ENCODE data around the gene CCDC169. TPM values are rescaled to one million over a fixed set of nuclear protein-coding genes. Genes with fewer than 3 reads are reported as not detected.
"Not testable (repeated sequence)": the region's sequence is repeated elsewhere in the genome, so short reads cannot be mapped to it uniquely, and the experiment has no call there.

The CCDC169 gene
- total RNA-seq, 2 experiments from 2014 or later = 0.10 TPM; not detected in 1

- ChIA-PET CTCF (no interaction called here), POLR2A (no interaction called here)
These were observed 25.8 kb upstream of the CCDC169 start for GRCh38 chr13:36323408-36323807.

DNA sequence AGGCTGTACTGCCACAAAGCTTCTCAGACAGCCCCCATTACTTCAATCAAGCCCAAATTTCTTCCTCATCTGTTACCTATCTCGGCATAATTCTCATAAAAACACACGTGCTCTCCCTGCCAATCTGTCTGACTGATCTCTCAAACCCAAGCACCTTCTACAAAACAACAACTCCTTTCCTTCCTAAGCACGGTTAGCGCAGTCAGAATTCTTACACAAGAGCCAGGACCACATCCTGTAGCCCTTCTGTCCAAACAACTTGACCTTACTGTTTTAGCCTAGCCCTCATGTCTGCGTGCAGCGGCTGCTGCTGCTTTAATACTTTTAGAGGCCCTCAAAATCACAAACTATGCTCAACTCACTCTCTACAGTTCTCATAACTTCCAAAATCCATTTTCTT lies 22.2 kb upstream of the CCDC169 start:
- POLR2A ChIA-PET, CTCF ChIA-PET: not testable (repeated sequence)

DNA sequence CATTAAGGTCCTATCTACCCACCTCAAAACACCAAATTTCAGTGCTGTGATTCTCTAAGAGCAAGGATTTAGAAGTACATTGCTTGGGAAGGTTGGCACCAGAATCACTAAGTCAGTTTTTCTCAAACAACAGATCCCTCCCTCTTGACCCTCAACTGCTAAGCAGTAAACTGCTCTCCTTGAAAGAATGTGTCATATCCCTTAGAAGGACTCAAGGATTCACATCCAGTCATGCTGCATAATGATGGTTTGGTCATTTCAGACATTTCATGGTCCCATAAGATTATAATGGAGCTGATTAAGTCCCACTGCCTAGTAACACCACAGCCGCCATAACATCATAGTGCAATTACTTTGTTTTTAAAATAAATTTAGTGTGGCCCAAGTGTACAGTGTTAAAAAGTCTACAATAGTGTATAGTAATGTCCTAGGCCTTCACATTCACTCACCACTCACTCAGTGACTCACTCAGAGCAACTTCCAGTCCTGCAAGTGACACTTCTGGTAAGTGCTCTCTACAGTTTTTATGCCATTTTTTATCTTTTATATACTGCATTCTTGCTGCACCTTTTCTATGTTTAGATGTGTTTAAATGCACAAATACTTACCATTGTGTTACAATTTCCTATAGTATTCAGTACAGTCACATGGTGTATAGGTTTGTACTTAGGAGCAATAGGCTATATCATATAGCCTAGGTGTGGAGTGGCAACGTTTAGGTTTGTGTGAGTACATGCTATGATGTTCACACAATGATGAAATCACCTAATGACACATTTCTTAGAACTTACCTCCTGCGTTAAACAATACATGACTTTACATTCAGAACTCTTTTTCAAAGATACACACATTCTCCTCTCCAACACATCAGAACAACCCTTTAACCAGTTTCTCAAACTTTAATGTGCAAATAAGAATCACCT lies 15.7 kb upstream of the CCDC169 start:
- POLR2A ChIA-PET = no interaction called here
- CTCF ChIA-PET = no interaction called here

DNA sequence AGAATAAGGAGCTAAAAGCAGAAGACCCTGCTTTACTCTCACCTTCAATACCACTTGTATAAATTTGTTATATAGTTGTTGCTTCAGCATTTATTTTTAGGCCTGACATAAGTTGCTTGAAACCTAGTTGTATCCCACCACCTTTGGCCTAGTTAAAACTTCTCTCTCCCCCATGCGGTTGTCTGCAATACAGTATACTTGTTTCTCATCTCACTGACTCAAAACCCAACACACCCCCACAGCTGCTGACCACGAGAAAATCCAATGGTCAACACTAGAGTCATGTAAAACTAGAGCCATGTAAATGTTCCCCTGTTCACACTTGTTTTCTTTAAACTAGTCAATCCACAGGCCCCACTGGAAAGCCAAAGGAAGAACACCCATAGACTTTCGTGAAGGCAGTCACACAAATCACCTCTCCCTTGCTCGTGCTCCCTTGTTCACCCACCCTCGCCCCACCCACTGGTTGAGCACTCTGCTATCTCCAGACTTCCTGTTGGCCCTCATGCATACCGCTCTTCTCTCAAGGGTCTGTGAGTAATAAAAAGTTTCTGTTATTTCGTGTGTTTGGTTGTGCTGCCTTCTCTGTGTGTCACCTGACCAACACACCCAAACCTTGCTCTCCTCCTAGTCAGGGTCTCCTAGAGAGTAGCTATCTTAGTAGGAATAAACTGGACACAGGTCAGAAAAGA lies 12.9 kb upstream of the CCDC169 start:
- ChIA-PET CTCF (no interaction called here), POLR2A (no interaction called here)

DNA sequence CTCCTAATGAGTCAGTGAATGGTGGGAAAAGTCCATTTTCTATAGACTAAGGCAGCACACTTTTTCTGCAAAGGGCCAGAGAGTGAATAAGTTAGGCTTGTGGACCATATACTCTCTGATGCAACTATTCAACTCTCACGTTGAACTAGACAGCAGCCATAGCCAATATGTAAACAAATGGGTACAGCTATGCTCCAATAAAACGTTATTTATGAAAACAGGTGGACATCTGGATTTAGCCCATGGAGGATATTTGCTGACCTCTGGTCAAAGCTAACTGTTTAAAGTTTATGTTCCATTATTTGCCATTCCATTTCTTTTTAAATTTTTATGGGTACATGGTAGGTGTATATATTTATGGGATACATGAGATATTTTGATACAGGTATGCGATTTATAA lies 4.7 kb upstream of the CCDC169 start:
- ChIA-PET CTCF (no interaction called here), POLR2A (no interaction called here)

GRCh38 chr13:36299469-36299868 lies 1.9 kb upstream of the CCDC169 start:
- POLR2A ChIA-PET = not testable (repeated sequence)
- CTCF ChIA-PET = interaction anchor here (1.3 kb wide), 1 partner anchor 16 kb away, joined by 3 read pairs; no protein-coding TSS in a partner anchor

GRCh38 chr13:36298535-36299068 lies 988 bp upstream of the CCDC169 start:
- ChIA-PET POLR2A (no interaction called here), CTCF (interaction anchor here (1.3 kb wide), 1 partner anchor 15 kb away, joined by 3 read pairs; no protein-coding TSS in a partner anchor)

- CTCF ChIA-PET = no interaction called here
- POLR2A ChIA-PET = no interaction called here
These were observed 3.5 kb downstream of the CCDC169 start for GRCh38 chr13:36294096-36294495.

DNA sequence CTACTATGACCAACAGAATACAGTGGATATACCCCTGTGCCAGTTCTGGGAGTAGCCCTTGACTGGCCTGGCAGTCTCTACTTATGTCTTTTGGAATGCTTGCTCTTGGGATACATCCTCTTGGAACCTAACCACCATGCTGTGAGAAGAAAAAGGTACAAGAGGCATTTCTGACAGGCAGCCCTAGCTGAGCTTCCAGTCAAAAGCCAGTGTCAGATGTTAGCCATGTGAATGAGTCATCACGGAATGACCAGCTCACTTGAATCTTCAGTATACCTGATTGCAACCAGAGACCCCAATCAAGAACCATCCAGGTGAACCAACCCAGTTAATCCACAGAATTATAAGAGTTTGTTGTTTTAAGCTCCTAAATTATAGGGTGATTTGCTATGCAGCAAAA lies 4.1 kb downstream of the CCDC169 start:
- CTCF ChIA-PET = no interaction called here

DNA sequence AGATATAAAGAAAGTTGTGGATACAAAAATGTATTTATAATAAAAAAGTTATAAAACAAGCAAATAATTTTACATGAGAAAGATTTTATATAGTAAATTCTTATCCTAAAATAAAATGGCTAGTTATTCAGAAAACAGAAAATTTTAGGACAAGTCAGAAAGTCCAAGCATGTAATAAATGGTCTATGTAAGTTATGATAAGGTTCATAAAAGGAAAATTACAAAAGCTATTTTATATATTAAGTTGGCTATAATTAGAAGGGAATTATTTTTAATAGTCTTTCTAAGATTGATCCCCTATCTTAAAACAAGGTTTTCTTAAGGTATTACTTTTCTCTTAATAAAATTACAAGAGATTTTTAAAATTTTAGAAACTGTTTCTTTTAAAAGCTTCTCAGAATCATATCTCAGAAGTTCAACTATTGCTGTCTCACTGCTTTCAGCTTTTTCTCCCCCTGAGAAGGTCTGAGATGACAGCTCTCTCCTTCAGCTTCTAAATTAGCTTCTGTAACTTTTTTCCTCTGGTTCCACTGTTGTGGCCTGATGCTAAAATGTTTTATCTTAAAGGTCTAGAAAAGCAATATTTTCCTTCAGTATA lies 8.7 kb downstream of the CCDC169 start:
- ChIA-PET CTCF (no interaction called here), POLR2A (no interaction called here)

More for the DNA sequence above, 4.1 kb downstream of the CCDC169 start:
- POLR2A ChIA-PET = no interaction called here

DNA sequence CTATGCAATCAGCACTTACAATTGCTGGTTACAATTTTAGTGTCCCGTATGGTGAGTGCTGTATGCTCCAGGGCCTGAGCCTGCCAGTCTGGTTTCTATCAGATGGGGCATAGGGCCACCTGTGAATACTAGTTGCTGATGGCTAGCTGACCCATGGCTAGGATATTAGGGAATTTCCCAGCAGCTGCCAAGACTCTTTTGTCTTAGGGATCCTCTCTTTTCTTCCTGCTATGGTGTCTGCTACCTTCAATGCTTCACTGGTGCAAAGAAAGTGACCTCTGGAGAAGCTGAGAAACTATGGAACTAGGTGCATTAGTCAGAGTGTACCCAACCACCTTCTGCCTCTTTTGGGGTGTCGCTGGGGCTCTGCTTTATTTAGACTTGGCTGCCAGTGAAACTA lies 11.6 kb downstream of the CCDC169 start:
- CTCF ChIA-PET = no interaction called here
- POLR2A ChIA-PET = no interaction called here

- ChIA-PET POLR2A (no interaction called here), CTCF (interaction anchor here (0.6 to 1.0 kb wide), 3 partner anchors 10 to 25 kb away, joined by 3 read pairs; no protein-coding TSS in a partner anchor)
These were observed 14.7 kb downstream of the CCDC169 start for GRCh38 chr13:36282821-36283432.

GRCh38 chr13:36275190-36276002 lies 22.2 kb downstream of the CCDC169 start:
- ChIA-PET POLR2A (no interaction called here), CTCF (interaction anchor here (0.7 kb wide), 1 partner anchor 170 kb away, joined by 3 read pairs; no protein-coding TSS in a partner anchor)

- ChIA-PET POLR2A (no interaction called here), CTCF (no interaction called here)
These were observed 24.2 kb downstream of the CCDC169 start for GRCh38 chr13:36273431-36273830.

DNA sequence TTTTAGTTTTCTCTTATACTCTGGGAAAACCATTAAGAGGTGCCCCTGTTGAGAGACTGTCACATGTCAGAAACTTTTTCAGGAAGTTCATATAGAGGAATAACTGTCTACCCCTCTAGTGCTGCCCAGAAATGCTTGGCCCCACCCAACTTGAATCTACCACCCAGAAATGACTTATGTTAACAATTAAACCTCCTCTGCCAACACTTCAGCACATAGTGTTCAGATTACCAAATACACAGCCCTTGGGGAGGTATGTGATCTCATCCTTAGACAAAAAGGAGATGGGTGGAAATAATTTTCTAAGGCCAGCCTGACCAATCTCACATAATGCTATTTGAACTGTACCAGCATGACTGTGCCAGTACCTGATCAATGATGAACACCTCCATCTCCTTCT lies 35.6 kb downstream of the CCDC169 start:
- ChIA-PET POLR2A (no interaction called here), CTCF (no interaction called here)

GRCh38 chr13:36261011-36261410 lies 36.6 kb downstream of the CCDC169 start:
- POLR2A ChIA-PET = no interaction called here
- CTCF ChIA-PET = no interaction called here

DNA sequence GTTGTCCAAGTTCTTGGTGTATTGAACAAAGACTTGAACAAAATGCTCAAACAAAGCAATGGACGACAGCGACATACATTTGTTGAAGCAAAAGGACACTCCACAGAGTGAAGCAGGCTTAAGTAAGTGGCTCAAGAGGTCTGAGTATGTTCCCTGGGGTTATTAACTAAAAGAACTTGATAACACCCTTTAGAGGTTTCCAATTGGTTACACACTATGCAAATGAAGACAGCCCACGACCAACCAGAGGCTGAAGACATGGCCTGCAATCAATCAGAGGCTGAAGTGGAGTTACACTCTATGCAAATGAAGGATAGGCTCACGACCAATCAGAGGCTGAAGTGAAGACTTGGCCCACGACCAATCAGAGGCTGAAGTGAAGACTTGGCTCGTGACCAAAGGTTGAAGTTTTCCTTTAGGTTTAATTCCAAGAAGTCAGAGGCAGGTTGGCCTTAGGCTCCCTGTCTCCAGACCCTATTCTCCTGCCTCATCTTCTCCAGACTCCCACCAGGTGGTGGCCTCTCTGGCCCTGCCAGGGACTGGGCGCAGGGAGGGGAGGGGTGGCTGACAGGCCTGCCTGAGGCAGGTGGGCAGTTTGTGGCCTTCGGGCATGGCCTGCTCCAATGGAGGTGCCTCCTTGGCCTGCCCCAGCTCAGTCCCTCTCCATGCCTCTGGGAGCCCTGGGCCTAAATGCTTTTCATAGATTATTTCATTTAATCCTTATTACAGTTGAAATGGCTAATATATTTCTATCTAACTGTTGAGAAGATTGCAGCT lies 38.1 kb downstream of the CCDC169 start:
- CTCF ChIA-PET = no interaction called here
- POLR2A ChIA-PET = no interaction called here

DNA sequence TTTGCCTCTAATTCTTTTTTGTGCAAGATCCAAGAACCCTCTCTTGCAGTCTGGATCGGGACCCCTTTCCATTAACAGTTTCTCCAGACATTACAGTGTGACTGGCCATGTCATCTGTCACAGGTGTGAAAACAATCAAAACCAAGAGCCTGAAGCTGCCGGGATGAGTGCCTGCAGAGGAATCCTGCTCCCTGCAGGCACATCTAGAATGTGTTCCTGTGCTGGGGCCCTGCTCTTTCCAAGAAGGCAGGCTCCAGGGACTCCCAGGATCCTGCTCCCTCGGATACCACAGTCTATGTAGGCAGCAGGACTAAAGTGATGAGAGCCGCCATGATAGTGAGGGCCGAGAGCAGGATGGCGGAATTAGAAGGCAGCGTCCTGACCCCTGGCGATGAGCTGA lies 38.8 kb downstream of the CCDC169 start:
- POLR2A ChIA-PET = no interaction called here
- CTCF ChIA-PET = no interaction called here

DNA sequence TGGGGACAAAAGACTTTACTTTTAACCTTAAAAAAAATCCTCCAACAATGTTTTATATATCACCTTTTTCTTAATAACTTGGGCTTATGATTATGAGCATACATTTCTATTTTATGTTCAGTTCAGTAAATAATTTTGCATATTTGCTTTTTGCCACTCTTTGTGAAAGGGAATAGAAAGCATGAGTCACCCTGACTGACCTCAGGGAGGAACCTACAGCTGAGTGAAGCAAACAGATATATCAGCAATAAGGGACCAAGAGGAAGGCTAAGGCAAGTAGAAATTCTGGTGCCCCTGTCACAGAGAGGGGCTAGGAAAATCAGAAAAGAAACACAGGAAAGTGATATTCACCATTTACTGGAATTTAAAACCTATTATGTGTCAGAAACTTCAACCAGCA lies 46.1 kb downstream of the CCDC169 start:
- ChIA-PET POLR2A (no interaction called here), CTCF (no interaction called here)

Measured in activated CD8-positive, alpha-beta memory T cell treated with anti-CD3 and anti-CD28 coated beads for 36 hours (primary cell).